GM21825 (cell line): ENCODE measurements around the gene HLCS.

Source experiments
- ATAC-seq: cut with Tn5 transposase; IDR thresholded peaks from one replicate; pipeline ENCODE4 v1.9.1; 2021; ENCODE audit warnings: mild to moderate bottlenecking, moderate library complexity; ENCODE audit not compliant: unreplicated experiment

Gene HLCS

GRCh38 chr21:36784947-36785346, 181.5 kb downstream of the HLCS start:
- no peak for ATAC-seq

GRCh38 chr21:36783612-36784374, 182.7 kb downstream of the HLCS start:
- no peak for ATAC-seq

- no peak for ATAC-seq
Measured at GRCh38 chr21:36780861-36781260, 185.6 kb downstream of the HLCS start.

- no peak for ATAC-seq
Measured at GRCh38 chr21:36776981-36777617, 189.4 kb downstream of the HLCS start.

- ATAC-seq = no peak
Measured at GRCh38 chr21:36773995-36774394, 192.5 kb downstream of the HLCS start.

- ATAC-seq = no peak
Measured at GRCh38 chr21:36773117-36773516, 193.4 kb downstream of the HLCS start.

- ATAC-seq = no peak
Measured at GRCh38 chr21:36769051-36769839, 197.2 kb downstream of the HLCS start.

GRCh38 chr21:36768496-36768895, 198.0 kb downstream of the HLCS start:
- no peak for ATAC-seq

- ATAC-seq = no peak
Measured at GRCh38 chr21:36767096-36767495, 199.4 kb downstream of the HLCS start.

GRCh38 chr21:36766511-36766910, 200.0 kb downstream of the HLCS start:
- no peak for ATAC-seq

- no peak for ATAC-seq
Measured at GRCh38 chr21:36765229-36765628, 201.2 kb downstream of the HLCS start.

GRCh38 chr21:36763305-36763704, 203.2 kb downstream of the HLCS start:
- ATAC-seq = no peak

- ATAC-seq = no peak
Measured at GRCh38 chr21:36762642-36763041, 203.8 kb downstream of the HLCS start.

GRCh38 chr21:36761685-36762084, 204.8 kb downstream of the HLCS start:
- ATAC-seq = no peak

- ATAC-seq = no peak
Measured at GRCh38 chr21:36759348-36760083, 207.0 kb downstream of the HLCS start.

- no peak for ATAC-seq
Measured at GRCh38 chr21:36757196-36757595, 209.3 kb downstream of the HLCS start.

- no peak for ATAC-seq
Measured at GRCh38 chr21:36756527-36756926, 209.9 kb downstream of the HLCS start.

- ATAC-seq = no peak
Measured at GRCh38 chr21:36754241-36754898, 212.1 kb downstream of the HLCS start.

GRCh38 chr21:36753556-36753955, 212.9 kb downstream of the HLCS start:
- no peak for ATAC-seq

GRCh38 chr21:36751383-36751782, 215.1 kb downstream of the HLCS start:
- ATAC-seq = no peak

- no peak for ATAC-seq
Measured at GRCh38 chr21:36750576-36750959, 215.9 kb downstream of the HLCS start.
